ENCODE results near the gene TNXB. TPM values are rescaled to one million over a fixed set of nuclear protein-coding genes. Genes with fewer than 3 reads are reported as not detected.
A peak's percentile ranks its signal among the peaks of the same experiment; 100 is the strongest.

Gene TNXB
- total RNA-seq, 1 donor from 2014 or later = 2.4 TPM

DNA sequence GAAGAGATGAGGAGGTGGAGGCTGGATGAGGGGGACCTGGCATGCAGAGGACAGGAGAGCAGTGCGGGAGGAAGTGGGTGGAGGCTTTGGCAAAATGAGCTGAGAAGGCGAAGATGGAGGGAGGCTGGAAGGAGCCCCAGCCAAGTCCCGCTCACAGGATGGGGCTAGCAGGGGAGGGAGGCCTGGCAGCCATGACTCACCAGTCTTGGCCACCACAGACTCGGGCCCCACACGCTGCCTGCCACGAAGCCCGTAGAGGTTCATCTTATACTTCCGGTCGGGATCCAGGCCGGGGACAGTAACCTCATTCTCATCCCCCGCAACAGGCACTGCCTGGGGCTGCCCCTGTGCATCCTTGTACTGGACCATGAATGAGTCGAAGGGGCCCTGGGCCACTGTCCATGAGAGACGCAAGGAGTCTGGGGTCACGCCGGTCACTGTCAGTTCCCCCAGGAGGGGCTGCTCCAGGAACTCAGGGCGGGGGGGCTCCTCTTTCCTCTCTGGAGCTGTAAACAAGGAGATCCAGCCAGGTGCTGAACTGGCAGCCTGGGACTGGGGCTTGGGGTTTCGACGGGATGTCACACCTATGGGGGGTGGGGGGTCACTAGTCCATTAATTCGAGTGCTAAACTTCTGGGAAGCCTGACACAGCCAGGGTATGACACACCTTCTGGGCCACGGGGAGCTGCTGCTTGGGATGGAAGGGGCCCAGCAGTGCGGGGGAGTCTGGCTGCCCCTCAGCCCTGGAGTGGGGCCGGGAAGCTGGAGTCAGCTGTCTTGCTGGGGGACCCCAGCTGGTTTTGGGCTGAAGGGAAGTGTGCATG, 27.8 kb downstream of the TNXB start:
- H3K27me3 ChIP-seq (ENCODE audit: control insufficient read depth, insufficient read depth, low read length) = peaks cover under 1% of the 10 kb centered on the region
- FAIRE-seq (no peak), DNase-seq (ENCODE audit: low read depth) (no peak)
- no peaks in the 10 kb centered on the region for H3K36me3 ChIP-seq (ENCODE audit: control insufficient read depth, insufficient read depth, low read length)
- no peak overlapping the region for H3K4me3 ChIP-seq (ENCODE audit: low read depth, low read length)
- TF ChIP-seq, protein P1, sequence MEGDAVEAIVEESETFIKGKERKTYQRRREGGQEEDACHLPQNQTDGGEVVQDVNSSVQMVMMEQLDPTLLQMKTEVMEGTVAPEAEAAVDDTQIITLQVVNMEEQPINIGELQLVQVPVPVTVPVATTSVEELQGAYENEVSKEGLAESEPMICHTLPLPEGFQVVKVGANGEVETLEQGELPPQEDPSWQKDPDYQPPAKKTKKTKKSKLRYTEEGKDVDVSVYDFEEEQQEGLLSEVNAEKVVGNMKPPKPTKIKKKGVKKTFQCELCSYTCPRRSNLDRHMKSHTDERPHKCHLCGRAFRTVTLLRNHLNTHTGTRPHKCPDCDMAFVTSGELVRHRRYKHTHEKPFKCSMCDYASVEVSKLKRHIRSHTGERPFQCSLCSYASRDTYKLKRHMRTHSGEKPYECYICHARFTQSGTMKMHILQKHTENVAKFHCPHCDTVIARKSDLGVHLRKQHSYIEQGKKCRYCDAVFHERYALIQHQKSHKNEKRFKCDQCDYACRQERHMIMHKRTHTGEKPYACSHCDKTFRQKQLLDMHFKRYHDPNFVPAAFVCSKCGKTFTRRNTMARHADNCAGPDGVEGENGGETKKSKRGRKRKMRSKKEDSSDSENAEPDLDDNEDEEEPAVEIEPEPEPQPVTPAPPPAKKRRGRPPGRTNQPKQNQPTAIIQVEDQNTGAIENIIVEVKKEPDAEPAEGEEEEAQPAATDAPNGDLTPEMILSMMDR (IDR thresholded peaks at IDR 0.05; ENCODE audit: insufficient read depth, low read length, severe bottlenecking) = no peak

DNA sequence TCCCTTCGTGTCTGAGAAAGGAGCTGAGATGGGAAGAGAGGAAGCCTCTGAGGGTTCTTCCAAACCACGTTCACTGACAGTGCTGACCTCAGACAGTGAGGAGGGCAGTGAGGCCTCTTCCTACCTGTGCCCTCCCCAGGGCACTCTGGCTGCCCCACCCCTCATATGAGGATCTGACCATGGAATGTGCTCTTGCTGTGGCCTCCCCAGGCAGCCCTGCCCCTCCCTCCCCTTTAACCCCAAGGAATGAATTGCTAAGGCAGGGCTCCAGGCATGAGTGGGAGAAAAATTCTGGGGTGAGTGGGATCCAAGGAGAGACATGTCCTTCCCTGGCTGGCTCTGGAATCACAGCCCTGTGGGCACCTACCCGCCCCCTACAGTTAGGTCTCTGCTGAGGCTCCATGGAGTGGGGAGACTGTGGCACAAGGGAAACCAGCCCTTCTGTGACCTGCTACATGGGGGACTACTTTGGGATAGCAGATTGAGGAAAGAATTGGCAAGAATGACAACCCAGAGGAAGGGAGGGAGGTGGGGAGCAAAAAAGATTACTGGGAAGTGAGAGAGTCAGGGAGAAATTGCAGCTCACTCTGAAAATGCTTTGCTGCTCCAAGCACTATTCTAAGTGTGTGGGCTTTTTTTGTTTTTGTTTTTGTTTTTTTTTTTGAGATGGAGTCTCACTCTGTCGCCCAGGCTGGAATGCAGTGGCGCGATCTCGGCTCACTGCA, 29.4 kb downstream of the TNXB start:
- FAIRE-seq = no peak
- Histone ChIP-seq H3K27me3 (ENCODE audit: control insufficient read depth, insufficient read depth, low read length) (no peaks in the 10 kb centered on the region), H3K36me3 (ENCODE audit: control insufficient read depth, insufficient read depth, low read length) (no peaks in the 10 kb centered on the region), H3K4me3 (ENCODE audit: low read depth, low read length) (no peak overlapping the region)
- DNase-seq (ENCODE audit: low read depth) = no peak
- TF ChIP-seq, protein P1 (IDR thresholded peaks at IDR 0.05; ENCODE audit: insufficient read depth, low read length, severe bottlenecking) = no peak

DNA sequence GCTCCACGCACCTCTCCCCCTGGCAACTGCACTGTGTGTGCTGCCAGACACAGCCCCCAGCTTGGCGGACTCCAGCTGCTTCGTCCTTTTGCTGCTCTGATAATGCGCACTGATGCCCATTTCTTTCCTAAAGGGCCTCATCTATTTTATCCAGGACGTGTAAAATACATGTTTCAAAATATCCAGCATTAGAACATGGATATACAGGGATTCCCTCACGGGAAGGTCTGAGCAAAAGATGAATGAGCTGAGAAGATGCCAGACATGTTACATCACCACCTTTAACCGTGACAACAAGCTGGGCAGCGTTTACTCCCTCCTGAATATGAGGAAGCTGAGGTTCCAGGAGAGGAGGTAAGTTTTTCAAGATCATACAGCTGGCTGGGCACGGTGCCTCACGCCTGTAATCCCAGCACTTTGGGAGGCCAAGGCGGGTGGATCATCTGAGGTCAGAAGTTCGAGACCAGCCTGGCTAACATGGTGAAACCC, 32.8 kb downstream of the TNXB start:
- peak; percentile 79 for DNase-seq (ENCODE audit: low read depth)
- FAIRE-seq = peak; percentile 55
- no peak overlapping the region for H3K4me3 ChIP-seq (ENCODE audit: low read depth, low read length)
- TF ChIP-seq, protein P1 (IDR thresholded peaks at IDR 0.05; ENCODE audit: insufficient read depth, low read length, severe bottlenecking) = no peak
- H3K36me3 ChIP-seq (ENCODE audit: control insufficient read depth, insufficient read depth, low read length) = no peaks in the 10 kb centered on the region
- H3K27me3 ChIP-seq (ENCODE audit: control insufficient read depth, insufficient read depth, low read length) = no peaks in the 10 kb centered on the region

DNA sequence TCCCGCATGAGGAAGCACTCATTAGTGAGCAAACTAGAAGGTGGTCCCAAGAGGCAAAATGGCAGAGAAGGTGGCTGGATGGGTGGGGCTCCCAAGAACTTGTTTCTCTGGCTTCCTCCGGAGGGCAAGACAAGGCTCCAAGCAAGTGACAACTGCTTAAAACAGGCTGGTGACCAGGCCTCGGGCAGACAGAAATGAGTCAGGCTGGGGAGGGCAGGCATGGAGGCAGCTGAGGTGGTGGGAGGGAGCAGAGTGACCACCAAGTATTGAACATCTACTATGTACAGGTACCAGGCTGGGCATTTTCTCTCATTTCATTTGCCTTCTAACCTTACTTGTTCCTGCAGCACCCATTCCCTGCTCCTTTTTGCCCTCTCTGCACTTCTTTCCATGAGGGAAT, 33.4 kb downstream of the TNXB start:
- FAIRE-seq (no peak), DNase-seq (ENCODE audit: low read depth) (no peak)
- TF ChIP-seq, protein P1 (IDR thresholded peaks at IDR 0.05; ENCODE audit: insufficient read depth, low read length, severe bottlenecking) = no peak
- Histone ChIP-seq H3K4me3 (ENCODE audit: low read depth, low read length) (no peak overlapping the region), H3K36me3 (ENCODE audit: control insufficient read depth, insufficient read depth, low read length) (no peaks in the 10 kb centered on the region), H3K27me3 (ENCODE audit: control insufficient read depth, insufficient read depth, low read length) (no peaks in the 10 kb centered on the region)

DNA sequence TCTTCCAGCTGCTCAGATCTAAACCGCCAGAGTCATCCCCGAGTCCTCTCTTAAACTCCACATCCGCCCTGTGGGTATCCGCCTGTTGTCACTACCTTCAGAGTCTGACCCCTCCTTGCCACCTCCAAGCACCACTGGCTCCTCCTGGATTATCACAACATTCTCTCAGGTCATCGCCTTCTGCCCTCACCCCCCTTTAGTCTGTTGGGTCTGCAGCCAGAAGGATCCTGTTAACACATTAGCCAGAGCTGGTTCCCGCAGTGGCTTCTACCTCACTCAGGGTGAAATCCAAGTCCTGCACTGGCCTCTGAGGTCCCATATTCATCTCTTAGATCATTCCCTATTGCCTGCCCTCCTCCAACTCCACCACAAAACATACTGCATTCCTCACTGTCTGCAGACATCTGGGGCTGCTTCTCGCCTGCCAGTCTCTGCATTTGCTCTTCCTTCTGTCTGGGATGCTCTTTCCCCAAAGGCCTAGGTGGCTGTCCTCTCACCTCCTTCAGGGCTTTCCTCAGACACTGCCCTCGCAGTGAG, 34.1 kb downstream of the TNXB start:
- Histone ChIP-seq H3K36me3 (ENCODE audit: control insufficient read depth, insufficient read depth, low read length) (no peaks in the 10 kb centered on the region), H3K4me3 (ENCODE audit: low read depth, low read length) (no peak overlapping the region), H3K27me3 (ENCODE audit: control insufficient read depth, insufficient read depth, low read length) (no peaks in the 10 kb centered on the region)
- FAIRE-seq (peak; percentile 32), DNase-seq (ENCODE audit: low read depth) (no peak)
- TF ChIP-seq, protein P1 (IDR thresholded peaks at IDR 0.05; ENCODE audit: insufficient read depth, low read length, severe bottlenecking) = no peak
